A204.1 (cell line): ENCODE results near the gene ZNF385C.
"Not testable (repeated sequence)": the region's sequence is repeated elsewhere in the genome, so short reads cannot be mapped to it uniquely, and the experiment has no call there.

Source experiments
- FAIRE-seq: peaks from 2 replicates; lab custom pipeline; 2012; peaks lifted over from hg19 to GRCh38; lab: Jason Lieb, UNC

ZNF385C gene

GRCh38 chr17:42016941-42017865, 81.1 kb downstream of the ZNF385C start, which contains the start of gene DNAJC7:
DNAJC7 (minus strand) TSS chr17:42017439; CDS start chr17:42017416, 23 bp downstream.
- FAIRE-seq: no peak

- no peak for FAIRE-seq
Measured at GRCh38 chr17:42016411-42016831, 81.9 kb downstream of the ZNF385C start.

DNA sequence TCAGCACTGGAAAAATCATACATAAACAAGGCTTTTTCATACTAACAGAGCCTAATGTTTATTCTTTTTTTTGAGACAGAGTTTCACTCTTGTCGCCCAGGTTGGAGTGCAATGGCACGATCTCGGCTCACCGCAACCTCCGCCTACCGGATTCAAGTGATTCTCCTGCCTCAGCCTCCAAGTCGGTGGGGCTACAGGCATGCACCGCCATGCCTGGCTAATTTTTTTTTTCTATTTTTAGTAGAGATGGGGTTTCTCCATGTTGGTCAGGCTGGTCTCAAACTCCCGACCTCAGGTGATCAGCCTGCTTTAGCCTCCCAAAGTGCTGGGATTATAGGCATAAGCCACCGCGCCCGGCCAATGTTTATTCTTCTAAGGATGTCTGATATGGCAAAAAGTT, 84.5 kb downstream of the ZNF385C start:
- not testable (repeated sequence) for FAIRE-seq

DNA sequence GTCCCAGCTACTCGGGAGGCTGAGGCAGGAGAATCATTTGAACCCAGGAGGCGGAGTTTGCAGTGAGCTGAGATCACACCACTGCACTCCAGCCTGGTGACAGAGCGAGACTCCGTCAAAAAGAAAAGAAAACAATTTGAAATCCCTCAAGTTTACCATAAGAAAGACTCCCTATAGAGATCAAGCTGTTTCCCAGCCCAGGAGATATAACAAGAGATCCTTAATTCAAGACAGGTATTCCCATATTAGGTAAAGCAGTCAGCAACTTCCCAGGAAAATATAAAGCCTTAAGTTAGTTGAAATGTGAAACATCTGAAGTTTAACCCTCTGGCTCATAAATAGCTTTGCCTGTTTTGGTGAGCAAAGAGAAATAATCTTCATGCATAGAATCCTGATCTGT, 85.9 kb downstream of the ZNF385C start:
- FAIRE-seq: not testable (repeated sequence)

DNA sequence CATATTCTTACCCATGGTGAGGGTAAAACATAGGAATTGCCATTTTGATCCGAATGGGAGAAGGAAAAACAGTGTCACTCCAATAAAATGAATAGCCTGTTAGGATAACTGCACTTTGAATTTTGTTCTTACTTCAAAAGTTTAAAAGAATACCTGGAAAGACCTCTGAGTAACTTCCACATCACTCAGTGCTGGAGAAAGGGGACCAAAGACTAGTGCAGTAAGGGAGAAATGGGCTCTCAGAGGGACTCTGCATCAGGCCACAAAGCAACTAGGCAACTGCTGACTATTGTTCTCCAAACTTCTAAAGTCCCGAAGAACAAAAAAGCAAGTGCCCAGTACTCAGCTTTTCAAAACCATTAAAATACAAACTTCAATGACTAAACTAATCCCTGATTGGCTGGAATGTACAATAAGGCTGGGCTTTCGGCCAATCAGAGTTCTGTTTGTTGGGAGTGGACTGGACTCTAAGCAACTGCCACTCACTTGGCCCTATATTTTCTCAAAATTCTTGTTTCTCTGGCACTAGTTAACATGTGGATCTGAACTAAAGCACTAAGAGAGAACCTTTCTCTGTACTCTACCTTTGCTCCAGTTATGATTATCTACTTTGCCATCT, 87.3 kb downstream of the ZNF385C start:
- no peak for FAIRE-seq

GRCh38 chr17:42010266-42010680, 88.0 kb downstream of the ZNF385C start:
- FAIRE-seq: not testable (repeated sequence)

DNA sequence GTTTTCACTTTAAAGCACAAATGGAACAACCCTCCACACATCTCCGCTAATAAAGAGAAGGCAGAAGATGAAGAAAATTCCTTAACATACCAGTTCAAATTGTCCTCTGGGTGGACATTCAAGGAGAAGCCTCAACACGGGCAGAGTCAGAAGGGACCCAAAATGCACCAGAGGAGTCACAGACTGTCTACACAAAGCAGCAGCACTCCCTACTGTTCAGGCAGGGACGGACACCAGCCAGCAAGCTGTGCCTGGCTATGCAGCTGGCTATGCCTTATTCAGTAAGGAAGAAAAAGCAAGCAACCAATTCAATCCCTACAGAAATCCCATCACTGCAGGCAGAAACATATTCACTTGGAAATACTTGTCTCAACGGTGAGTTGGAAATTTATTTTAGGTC, 89.1 kb downstream of the ZNF385C start:
- FAIRE-seq: no peak

DNA sequence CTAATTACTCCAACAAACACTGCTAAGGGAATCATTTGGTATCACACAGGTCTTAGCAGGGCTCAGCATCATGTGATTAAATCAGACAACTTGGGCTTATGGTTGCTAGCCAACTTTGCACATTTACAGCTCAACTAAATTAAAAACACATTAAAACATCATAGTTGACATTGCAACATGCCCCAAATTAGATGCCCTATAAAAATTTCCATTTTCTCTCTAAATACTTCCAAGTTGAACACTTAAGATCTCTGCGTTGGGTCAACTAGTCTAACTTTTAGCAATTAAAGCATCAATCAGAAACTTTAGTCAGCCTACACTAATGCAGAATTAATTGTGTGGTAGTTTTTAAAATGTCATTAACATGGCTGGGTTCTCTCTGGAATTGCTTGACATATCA, 93.1 kb downstream of the ZNF385C start:
- FAIRE-seq: no peak

DNA sequence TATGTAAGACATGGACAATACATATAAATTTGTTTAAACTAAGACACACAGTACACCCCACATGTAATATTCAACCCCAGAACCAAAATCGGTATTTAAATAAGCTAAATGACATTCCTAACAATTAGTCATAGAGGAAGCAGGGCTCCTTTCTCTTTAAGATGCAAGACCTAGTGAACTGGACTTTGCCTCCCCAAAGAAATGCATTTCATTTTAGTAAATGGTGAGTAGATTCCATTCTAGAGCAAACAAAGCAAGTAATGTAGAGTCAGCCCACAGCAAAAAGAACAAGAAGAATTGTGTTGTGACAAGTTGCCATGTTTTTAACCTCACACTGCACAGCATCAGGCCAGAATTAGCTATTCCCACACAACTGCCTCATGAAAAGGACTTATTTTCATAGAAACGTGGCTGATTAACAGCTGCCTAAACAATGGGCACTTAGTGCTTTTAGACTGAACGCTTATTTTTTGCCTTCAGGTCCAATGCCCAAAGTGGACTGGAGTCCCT, 95.4 kb downstream of the ZNF385C start:
- no peak for FAIRE-seq

GRCh38 chr17:42002175-42002791, 96.0 kb downstream of the ZNF385C start:
- FAIRE-seq: no peak

DNA sequence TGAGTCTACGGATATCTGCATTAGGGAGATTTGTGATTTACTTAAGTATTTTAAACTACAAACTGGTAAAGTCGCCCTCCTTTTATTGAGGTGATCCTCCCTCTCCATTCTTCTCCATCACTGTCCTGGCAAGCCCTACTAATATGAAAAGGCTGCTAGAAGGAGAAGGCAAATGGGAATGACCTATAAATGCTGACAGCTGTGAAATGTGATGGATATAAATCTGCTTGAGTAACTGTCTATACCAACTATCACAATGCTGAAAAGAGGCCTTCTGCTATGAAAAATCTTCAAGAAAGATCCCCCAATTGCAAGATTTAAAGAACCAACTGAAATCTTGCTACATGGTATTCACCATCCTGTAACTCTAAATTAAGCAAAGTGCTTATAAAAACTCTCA, 96.5 kb downstream of the ZNF385C start:
- no peak for FAIRE-seq

DNA sequence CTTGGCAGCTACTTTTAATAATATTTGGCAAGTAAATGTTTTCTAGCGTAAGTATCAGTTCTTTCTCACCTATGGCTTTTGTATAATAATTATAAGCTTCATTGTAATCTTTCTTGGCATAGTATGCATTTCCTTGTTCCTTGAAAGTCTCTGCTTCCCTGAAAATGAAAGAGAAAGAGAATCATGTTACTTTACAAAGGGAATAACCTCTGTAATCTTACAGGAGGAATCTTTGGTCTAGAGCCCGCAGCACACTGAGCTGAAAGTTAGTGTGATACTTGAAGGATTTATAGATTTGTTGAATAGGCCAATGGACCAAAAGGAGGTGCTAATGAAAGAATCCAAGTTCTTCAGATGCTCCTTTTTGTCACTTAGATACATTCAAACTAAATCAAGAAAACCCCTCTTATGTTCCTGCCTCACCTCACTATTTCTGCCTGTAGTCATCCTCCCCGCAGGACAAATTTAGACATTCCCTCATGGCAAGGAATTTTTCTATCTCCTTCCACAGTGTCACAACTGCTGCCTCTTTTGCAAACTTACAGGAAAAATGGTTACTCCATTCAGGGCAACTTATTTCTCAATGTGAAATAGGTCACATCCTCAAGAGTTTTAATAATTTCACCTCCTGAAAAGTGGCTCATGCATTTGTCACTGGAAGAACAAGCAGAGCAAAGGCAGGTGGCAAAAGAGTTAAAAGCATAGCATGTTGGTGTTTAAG, 97.7 kb downstream of the ZNF385C start:
- FAIRE-seq: no peak

DNA sequence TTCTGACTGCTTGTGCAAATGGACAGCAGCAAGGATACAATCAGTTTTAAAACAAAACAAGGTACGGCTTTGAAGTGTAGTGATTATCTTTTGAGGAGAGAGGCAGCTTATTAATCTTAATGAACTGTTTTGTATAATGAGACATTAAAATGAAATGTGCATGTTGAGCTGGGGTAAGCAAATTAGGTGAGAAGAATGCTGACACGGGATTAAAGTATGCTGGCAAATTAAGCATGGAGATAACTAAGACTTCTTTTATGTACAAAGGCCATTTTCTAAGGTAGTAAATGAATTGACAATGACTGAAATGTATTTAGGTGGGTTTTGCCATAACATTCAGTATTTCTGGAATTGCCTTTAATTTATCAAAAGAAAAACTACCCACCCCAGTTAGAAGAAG, 99.8 kb downstream of the ZNF385C start:
- FAIRE-seq: no peak

GRCh38 chr17:41996855-41997164, 101.5 kb downstream of the ZNF385C start:
- no peak for FAIRE-seq

- FAIRE-seq: no peak
Measured at GRCh38 chr17:41992576-41992975, 105.7 kb downstream of the ZNF385C start.

- FAIRE-seq: no peak
Measured at GRCh38 chr17:41989702-41990419, 108.4 kb downstream of the ZNF385C start.

DNA sequence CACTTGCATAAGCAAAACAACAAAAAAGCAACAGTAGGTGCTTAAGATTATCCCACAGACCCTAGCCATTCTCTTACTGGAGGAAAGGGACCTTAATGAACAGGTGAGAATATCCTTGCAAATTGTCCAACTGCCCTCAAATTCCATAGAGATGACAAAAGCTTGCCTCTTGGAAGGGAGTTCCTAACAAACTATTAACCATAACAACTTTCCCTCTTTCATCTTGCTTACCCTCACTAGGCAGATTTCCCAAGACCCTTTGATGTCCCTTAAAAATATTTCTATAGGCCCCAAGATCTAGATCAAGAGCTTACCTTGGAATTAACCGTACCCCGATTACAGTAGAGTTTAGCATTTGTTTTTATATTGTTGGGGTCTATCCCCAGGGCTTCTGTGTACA, 109.9 kb downstream of the ZNF385C start:
- FAIRE-seq: no peak

DNA sequence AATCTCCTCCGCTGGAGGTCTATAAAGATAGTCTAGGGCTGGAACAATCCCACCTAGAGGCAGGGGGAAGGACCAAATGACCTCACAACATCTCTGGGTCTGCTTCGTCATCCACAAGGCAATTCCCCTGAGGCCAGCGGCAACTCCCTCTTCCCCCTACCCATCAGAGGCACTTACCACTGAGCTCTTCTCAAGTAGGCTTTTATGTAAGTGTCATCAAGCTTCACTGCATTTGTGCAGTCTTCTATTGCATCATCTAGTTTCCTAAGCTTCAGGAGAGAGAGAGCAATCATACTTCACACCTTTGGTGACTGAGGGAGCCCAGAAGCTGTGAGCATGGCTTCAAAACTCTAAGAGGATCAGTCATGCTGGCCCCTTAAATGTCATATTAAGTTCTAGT, 110.6 kb downstream of the ZNF385C start:
- no peak for FAIRE-seq

- FAIRE-seq: no peak
Measured at GRCh38 chr17:41986634-41987033, 111.6 kb downstream of the ZNF385C start.

- no peak for FAIRE-seq
Measured at GRCh38 chr17:41985919-41986318, 112.4 kb downstream of the ZNF385C start.

- no peak for FAIRE-seq
Measured at GRCh38 chr17:41984454-41984853, 113.8 kb downstream of the ZNF385C start.
